Right cardiac atrium (tissue), 5 donors: ENCODE data around the gene IL1A. TPM values are rescaled to one million over a fixed set of nuclear protein-coding genes. Genes with fewer than 3 reads are reported as not detected.

Experiments used
- ATAC-seq, 2 donors: fragments of 200-7000 bp; cut with Tn5 transposase; one replicate each; pipeline versions ENCODE4 v1.8.0 to v1.9.1; 2020; ENCODE audit warnings: moderate library complexity in 2 of 2, mild to moderate bottlenecking in 1 of 2
- DNase-seq, 3 donors: peaks; one replicate each; pipeline ENCODE4 v3.0.0-alpha.2; 2020
- H3K27ac ChIP-seq: one replicate; pipeline ENCODE4 v1.5.1; 2013; ENCODE audit warnings: mild to moderate bottlenecking, low read length, control low read depth, moderate library complexity
- H3K27me3 ChIP-seq: one replicate; pipeline ENCODE4 v1.6.1; 2013; ENCODE audit not compliant: control insufficient read depth, insufficient read depth
- H3K4me1 ChIP-seq: one replicate; pipeline ENCODE4 v1.6.1; 2013; ENCODE audit warnings: low read length; ENCODE audit not compliant: control insufficient read depth, insufficient read depth
- H3K4me3 ChIP-seq: one replicate; pipeline ENCODE4 v1.5.1; 2013; ENCODE audit warnings: low read length, control low read depth
- H3K9me3 ChIP-seq: one replicate; pipeline ENCODE4 v1.6.1; 2013; ENCODE audit warnings: low read length; ENCODE audit not compliant: control insufficient read depth
- WGBS: extraction: QIAGEN DNeasy Blood & Tissue Kit; methylation state at CpG from one replicate; pipeline ENCODE4 v1.1.7; 2013; 5-methylcytosine and 5-hydroxymethylcytosine counted together
- intact Hi-C, 4 donors: fragments of 100-400 bp; cut with DNase I; formaldehyde crosslinking; loops; one replicate each; pipeline versions ENCODE4 v1.11.0 to v1.14.0; 2022 to 2023
- polyA plus RNA-seq: library from polyadenylated mRNA; stranded (reverse); fragments of 200-250 nt; gene quantifications from one replicate; pipeline ENCODE4 v1.2.3, GENCODE V29; 2013
- total RNA-seq, 4 donors: library from RNA; stranded (reverse); fragmentation: NEBNext Ultra II Directional; extraction: Animal tissue kit (Norgen Biotek cat#: 25700); gene quantifications; one replicate each; pipeline ENCODE4 v1.2.1, GENCODE V29; 2021
- donor health status: healthy with polysubstance abuse.
- donor health status: DM: no; HTN: yes; CAD: no.
- donor health status: DM: no; HTN: no; CAD: no.
- donor health status: DM: no; HTN: yes; CAD: no; lungs with severe emphysema.
- donor health status: DM: yes; HTN: yes; CAD: no.

The IL1A gene
- total and polyA plus RNA-seq, 5 donors = not detected

DNA sequence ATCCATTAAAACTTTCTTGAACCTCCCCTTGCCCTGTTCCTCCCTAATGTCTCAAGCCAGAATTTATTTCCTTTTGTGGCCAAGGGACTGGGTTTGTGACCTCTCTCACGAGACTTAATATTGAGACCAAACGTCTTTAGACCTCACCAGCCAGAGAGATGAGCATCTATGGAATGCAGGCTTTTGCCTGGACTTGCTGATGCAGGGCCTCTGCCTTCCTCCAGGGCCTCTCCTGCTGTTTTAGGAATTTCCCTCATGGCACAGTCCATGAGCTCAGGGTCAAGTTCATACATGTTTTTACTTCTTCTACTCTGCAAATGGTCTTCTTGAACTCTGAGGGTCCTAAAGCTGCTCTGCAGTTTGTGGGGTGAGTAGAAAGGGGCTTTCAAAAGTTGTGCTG is 30.0 kb upstream of the IL1A start:
- Histone ChIP-seq H3K27ac (no peak overlapping the region), H3K4me3 (no peak overlapping the region), H3K9me3 (no peaks in the 10 kb centered on the region), H3K4me1 (no peaks in the 10 kb centered on the region), H3K27me3 (no peaks in the 10 kb centered on the region)
- ATAC-seq = no peak
- DNase-seq = no peak
- intact Hi-C loops = no loop called here
- WGBS = 65% methylated on average over 2 of the region's 2 CpGs

DNA sequence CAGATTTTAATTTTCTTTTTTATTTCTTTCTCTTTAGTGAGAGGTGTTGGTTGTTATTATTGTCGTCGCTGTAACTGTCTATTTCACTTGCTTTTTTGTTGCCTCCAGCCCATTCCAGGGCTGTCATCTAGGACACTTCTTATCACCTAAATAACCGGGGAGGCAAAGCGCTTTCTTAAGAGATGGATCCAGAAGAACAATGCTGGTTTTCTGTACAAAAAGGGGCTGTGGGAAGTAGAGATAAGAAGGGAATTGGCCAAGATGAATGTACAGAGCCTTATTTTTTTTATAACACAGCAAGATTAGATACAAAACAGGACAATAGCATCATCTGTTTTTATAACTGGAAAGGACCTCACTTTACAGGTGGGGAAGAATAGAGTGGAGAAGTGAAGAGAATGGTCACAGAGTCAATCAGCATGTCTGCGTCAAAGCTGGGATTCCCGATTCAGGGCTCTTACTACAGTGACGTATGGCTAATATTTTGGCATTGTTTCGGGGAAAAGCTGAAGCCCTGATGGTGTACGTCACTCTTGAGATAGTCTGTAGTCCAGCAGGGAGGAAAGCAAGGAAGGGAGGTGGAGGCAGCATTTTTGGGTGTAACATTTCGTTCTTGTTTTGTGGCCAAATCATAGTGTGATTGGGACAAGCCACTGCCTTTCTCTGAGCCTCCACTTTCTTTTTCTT is 29.1 kb upstream of the IL1A start:
- no peak for DNase-seq
- WGBS = 62% methylated on average over 10 of the region's 10 CpGs
- H3K27ac ChIP-seq = no peak overlapping the region
- ATAC-seq = peak; percentile 52 to 67
- no peaks in the 10 kb centered on the region for H3K4me1 ChIP-seq
- intact Hi-C loops = no loop called here
- H3K9me3 ChIP-seq = no peaks in the 10 kb centered on the region
- H3K4me3 ChIP-seq = no peak overlapping the region
- no peaks in the 10 kb centered on the region for H3K27me3 ChIP-seq

DNA sequence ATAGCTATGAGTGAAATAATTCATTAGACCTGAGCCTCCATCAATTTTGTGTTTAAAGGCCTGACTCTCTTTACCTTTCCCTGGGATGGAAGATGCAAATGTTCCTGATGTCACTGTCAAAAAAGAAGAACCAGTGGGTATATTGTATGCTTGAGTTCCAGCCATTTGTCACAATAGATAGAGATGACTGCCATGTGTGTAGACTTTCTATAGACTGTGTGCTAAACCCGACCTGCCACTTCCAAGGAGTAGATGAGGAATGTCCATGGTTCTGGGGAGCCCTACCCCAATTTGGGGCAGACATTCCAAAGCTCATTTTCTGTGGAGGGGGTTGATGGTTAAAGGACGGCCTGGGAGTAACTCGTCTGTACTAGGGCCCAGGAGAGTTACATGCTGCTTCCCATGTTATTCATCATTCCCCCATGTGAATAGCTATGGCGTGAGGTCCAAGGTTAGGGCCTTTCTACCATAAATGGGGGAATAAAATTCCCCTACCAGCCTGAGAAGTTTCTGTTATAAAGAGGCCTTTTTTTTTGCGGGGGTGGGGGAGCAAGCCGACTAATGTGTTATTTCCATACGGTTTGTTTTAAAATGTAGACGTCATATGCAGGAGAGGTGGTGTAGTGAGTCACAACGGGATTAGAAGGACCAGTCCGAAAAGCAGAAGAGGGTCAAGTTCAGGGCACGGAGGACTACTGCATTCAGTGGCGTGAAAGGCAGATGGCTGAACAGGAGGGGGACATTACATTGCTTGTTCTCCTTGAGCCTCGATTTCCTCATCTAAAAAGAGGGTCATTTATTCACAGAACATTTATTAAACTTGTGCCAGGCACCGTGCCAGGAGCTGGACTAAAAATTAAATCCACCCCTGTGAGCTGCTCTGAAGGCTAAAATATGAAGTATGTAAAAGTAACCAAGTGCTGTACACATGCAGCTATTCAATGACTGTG is 28.3 kb upstream of the IL1A start:
- Histone ChIP-seq H3K9me3 (no peaks in the 10 kb centered on the region), H3K27me3 (no peaks in the 10 kb centered on the region), H3K4me3 (no peak overlapping the region), H3K4me1 (no peaks in the 10 kb centered on the region), H3K27ac (peak overlapping the region; percentile 7)
- DNase-seq = peak in 1 of 3 donors; percentile 64
- intact Hi-C loops = no loop called here
- 58% methylated on average over 14 of the region's 14 CpGs for WGBS
- peak in 1 of 2 donors; percentile 42 for ATAC-seq

DNA sequence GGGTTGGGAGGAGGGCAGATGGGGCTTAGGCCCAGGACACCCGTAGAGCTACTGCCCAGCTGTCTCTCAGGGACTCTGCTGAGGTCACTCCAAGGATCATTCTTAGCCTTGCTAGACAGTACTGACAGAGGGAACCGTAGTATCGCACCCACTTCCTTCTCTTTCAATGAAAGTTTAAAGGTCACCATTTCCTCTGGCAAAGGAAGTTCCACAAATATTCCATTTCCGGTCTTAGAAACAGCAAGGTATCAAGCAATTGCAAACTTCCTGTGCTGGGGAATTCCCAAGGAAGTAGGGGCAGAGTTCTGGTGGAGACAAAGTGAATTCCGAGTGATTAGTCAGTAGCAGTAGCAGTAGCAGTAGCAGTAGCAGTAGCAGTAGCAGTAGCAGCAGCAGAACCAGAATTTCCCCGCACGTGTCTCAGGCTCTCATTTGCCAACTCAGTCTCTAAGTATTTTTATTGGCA is 27.6 kb upstream of the IL1A start:
- ATAC-seq = peak; percentile 85 to 96
- no peaks in the 10 kb centered on the region for H3K27me3 ChIP-seq
- no peak overlapping the region for H3K27ac ChIP-seq
- intact Hi-C loops = no loop called here
- WGBS = 43% methylated on average over 7 of the region's 7 CpGs
- no peak overlapping the region for H3K4me3 ChIP-seq
- no peaks in the 10 kb centered on the region for H3K4me1 ChIP-seq
- no peaks in the 10 kb centered on the region for H3K9me3 ChIP-seq
- peak in 1 of 3 donors; percentile 14 for DNase-seq

DNA sequence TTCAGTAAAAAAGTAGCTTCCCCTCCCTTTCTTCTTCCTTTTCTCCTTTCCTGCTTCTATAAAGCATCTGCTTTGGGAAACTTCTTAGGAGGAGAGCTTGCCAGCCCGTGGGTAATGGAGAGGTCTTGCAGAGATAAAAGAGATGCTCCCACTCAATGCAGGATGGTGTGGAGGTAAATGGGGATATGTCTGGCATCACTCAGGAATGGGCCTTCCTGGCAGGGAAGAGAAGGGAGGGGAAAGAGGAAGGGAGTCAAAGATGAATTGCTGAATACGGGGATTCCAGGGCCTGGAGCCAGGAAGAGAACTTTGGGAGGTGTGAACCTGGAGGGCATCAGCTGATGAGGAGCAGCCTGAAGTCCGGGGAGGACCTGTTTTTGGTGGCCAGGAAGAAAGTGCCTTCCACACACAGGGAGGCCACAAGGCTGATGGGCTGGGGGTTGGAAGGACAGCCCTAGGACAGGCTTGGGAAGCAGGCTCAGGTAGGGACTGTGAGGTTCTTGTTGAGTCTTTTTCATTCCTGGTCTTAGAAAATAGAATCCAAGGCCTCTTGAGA is 27.1 kb upstream of the IL1A start:
- ATAC-seq (no peak), DNase-seq (no peak)
- H3K4me1 ChIP-seq = no peaks in the 10 kb centered on the region
- H3K27ac ChIP-seq = no peak overlapping the region
- no peaks in the 10 kb centered on the region for H3K27me3 ChIP-seq
- intact Hi-C loops = no loop called here
- no peak overlapping the region for H3K4me3 ChIP-seq
- H3K9me3 ChIP-seq = no peaks in the 10 kb centered on the region
- 70% methylated on average over 3 of the region's 3 CpGs for WGBS

DNA sequence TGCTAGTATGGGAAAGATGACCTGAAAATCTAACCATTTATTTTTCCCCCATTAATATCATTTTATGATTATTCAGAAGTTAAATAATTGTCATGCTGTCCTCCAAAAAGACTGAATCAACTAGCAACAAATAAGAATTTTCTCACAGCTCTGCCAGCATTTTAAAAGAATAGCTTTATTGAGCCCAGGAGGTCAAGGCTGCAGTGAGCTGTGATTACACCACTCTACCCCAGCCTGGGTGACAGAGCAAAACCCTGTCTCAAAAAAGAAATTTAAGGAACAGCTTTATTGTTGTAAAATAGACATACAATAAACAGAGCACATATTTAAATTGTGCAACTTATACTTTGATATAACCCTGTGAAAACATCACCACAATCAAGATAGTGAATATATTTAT is 24.8 kb upstream of the IL1A start:
- DNase-seq = no peak

DNA sequence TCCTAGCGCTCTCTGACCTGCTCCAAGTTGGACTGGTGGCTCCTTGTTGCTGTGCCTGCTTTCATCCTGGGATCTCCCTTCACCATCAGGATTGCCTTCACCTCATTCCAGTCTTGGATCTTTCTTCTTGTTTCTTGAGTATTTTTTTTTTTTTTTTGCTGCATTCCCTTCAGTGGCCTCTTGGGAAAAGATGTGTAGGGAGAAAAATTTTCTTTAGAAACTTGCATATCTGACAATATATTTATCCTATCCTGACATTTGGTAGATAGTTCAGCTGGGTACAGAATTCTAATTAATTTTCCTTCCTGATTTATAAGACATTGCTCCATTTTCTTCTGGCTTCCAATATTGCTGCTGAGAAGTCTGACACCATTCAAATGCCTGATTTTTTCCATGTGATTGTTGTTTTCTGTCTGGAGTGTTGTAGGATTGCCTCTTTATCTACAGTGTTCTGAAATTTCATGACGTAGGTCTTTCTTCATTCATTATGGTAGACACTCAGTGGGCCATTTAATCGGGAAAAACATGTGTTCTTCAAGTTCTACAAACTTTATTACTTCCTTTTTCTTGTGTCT is 23.0 kb upstream of the IL1A start:
- DNase-seq = no peak
- intact Hi-C loops = no loop called here
- H3K27ac ChIP-seq = no peak overlapping the region
- ATAC-seq = no peak
- H3K9me3 ChIP-seq = no peaks in the 10 kb centered on the region
- H3K27me3 ChIP-seq = no peaks in the 10 kb centered on the region
- no peaks in the 10 kb centered on the region for H3K4me1 ChIP-seq
- WGBS = 93% methylated on average over 3 of the region's 3 CpGs
- H3K4me3 ChIP-seq = no peak overlapping the region

More for the DNA sequence above, 24.8 kb upstream of the IL1A start:
- Histone ChIP-seq H3K27ac (no peak overlapping the region), H3K4me1 (no peaks in the 10 kb centered on the region), H3K27me3 (no peaks in the 10 kb centered on the region), H3K4me3 (no peak overlapping the region), H3K9me3 (no peaks in the 10 kb centered on the region)
- intact Hi-C loops = no loop called here
- no peak for ATAC-seq

DNA sequence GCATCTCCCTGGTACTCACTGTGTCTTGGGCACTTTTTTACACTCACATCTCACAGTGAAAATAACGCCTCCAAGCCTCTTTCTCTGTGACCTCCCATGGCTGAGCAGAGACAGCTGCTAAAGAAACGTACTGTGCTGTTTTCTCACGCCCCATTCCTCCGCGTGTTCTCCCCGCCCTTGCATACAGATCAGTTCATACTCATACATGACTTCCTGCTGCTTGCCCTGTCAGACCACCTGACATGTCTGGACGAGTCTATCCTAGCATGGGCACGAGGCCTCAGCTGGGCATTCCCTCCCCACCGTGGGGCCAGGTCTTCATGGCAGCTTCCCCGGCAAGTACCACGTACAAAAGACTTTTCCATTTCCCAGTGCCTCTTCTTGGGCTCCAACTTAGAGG is 21.2 kb upstream of the IL1A start:
- Histone ChIP-seq H3K4me1 (no peaks in the 10 kb centered on the region), H3K27me3 (no peaks in the 10 kb centered on the region), H3K9me3 (peaks cover 2% of the 10 kb centered on the region), H3K27ac (no peak overlapping the region), H3K4me3 (no peak overlapping the region)
- intact Hi-C loops = no loop called here
- DNase-seq (no peak), ATAC-seq (no peak)
- WGBS = 89% methylated on average over 11 of the region's 11 CpGs

DNA sequence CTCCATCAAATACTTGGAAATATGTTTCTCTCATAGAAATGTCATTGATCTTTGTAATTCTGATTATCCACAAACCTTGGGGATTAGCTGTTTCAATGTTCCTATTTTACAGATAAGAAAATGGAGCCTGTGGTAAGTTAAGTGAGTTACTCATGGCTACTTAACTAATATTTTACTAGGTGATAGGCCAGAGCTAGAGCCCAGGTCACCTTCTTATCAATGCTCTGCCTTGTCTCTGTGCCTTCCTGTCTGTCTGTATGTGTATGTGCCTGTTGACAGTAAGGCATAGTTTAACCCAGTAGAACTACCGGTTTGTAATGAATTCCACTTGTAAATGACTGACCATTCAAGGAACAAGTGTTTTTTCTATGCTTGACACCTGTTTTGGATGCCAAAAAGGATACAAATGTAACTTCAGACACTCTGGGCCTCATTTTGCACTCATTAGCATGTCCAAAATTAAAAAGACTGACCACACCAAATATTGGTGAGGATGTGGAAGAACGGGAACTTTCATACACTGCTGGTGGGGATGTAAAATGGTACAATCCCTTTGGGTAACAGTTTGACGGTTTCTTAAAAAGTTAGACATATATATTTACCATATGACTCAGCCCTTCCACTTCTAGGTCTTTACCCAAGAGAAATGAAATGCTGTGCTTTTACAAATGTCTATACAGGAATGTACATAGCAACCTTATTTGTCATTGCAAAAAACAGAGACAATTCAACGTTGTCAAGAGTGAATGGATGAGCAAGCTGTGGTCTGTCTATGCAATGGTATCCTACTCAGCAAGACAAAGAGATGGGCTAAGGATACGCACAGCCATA is 19.6 kb upstream of the IL1A start:
- Histone ChIP-seq H3K4me3 (no peak overlapping the region), H3K27ac (no peak overlapping the region), H3K9me3 (peaks cover 2% of the 10 kb centered on the region), H3K4me1 (no peaks in the 10 kb centered on the region), H3K27me3 (no peaks in the 10 kb centered on the region)
- DNase-seq = no peak
- 72% methylated on average over 5 of the region's 5 CpGs for WGBS
- intact Hi-C loops = no loop called here
- no peak for ATAC-seq

DNA sequence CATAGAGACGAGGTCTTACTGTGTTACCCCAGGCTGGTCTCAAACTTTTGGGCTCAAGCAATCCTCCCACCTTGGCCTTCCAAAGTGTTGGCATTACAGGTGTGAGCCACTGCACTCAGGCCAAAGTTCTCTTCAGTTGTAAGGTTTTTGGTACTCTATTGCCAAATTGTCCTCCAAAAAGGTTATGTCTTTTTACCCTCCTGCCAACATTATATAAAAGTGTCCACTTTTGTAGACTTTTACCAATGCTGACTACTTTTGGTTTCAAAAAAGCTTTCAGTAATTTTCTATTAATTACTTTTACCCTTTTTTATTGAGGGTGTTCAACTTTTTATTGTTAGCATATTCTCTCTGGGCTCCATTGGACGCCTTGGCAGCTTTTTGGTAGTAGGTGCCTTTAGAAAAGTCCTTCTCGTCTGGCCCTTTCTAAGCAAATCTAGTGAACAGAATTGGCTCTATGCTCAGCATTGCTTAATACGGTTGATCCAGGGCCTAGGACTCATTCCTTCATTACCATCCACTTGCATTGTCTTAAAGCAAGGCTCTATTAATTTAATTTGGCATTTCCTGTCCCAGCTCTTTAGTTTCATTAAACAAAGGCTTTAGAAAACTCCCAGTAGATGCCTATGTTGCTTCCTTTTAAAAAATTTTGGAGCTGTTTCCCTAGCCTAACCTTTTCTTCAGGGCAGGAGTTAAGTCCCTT is 16.7 kb upstream of the IL1A start:
- DNase-seq = no peak
- Histone ChIP-seq H3K27ac (no peak overlapping the region), H3K9me3 (peaks cover 2% of the 10 kb centered on the region), H3K4me3 (no peak overlapping the region), H3K27me3 (no peaks in the 10 kb centered on the region), H3K4me1 (no peaks in the 10 kb centered on the region)
- no peak for ATAC-seq
- WGBS = 86% methylated on average over 4 of the region's 4 CpGs
- intact Hi-C loops = no loop called here
